Mesenchymal stem cell (in vitro differentiated cells and primary cell): ENCODE results near the gene LCN1.
A peak's percentile ranks its signal among the peaks of the same experiment; 100 is the strongest.

ENCODE experiments used
- DNase-seq: peaks from one replicate; pipeline ENCODE4 v3.0.0-alpha.2; 2013
- H2AFZ ChIP-seq: one replicate; pipeline ENCODE4 v1.6.1; 2013; ENCODE audit warnings: low read depth, mild to moderate bottlenecking, control low read depth, inconsistent platforms, low read length, moderate library complexity
- H2AK5ac ChIP-seq: 2 replicates; pipeline ENCODE4 v1.6.1; 2013; ENCODE audit warnings: low read length, moderate library complexity, mild to moderate bottlenecking, inconsistent platforms; ENCODE audit not compliant: severe bottlenecking
- H2BK120ac ChIP-seq: one replicate; pipeline ENCODE4 v1.6.1; 2013; ENCODE audit warnings: low read depth, mild to moderate bottlenecking, inconsistent platforms, low read length, moderate library complexity
- H2BK12ac ChIP-seq, 2 experiments: one replicate each; pipeline ENCODE4 v1.6.1; 2013; ENCODE audit warnings: inconsistent platforms in 2 of 2, low read length in 2 of 2, mild to moderate bottlenecking in 2 of 2, moderate library complexity in 2 of 2, control low read depth in 1 of 2
- H2BK15ac ChIP-seq: one replicate; pipeline ENCODE4 v1.6.1; 2013; ENCODE audit warnings: mild to moderate bottlenecking, low read depth, inconsistent platforms; ENCODE audit not compliant: poor library complexity, severe bottlenecking
- H2BK5ac ChIP-seq: 2 replicates; pipeline ENCODE4 v1.6.1; 2013; ENCODE audit warnings: low read depth, mild to moderate bottlenecking, low read length, control low read depth, inconsistent platforms; ENCODE audit not compliant: poor library complexity, severe bottlenecking
- H3K14ac ChIP-seq, 2 experiments: one replicate each; pipeline ENCODE4 v1.6.1; 2013; ENCODE audit warnings: inconsistent platforms in 2 of 2, low read length in 2 of 2, control low read depth in 1 of 2, mild to moderate bottlenecking in 1 of 2, moderate library complexity in 1 of 2
- H3K18ac ChIP-seq, 2 experiments: one replicate each; pipeline ENCODE4 v1.6.1; 2013; ENCODE audit warnings: inconsistent platforms in 2 of 2, low read length in 2 of 2, control low read depth in 1 of 2, low read depth in 1 of 2, mild to moderate bottlenecking in 1 of 2
- H3K23ac ChIP-seq, 2 experiments: one replicate each; pipeline ENCODE4 v1.6.1; 2013; ENCODE audit warnings: inconsistent platforms in 2 of 2, low read length in 2 of 2, mild to moderate bottlenecking in 2 of 2, moderate library complexity in 2 of 2, control low read depth in 1 of 2
- H3K27ac ChIP-seq: 2 replicates; pipeline ENCODE4 v1.5.1; 2013; ENCODE audit warnings: mild to moderate bottlenecking, moderate library complexity, low read length, control low read depth, inconsistent platforms; ENCODE audit not compliant: poor library complexity, severe bottlenecking
- H3K27me3 ChIP-seq, 2 experiments: 2 replicates each; pipeline versions ENCODE4 v1.6.1 to v1.7.0; 2013; ENCODE audit warnings: low read length in 2 of 2, mild to moderate bottlenecking in 2 of 2, moderate library complexity in 2 of 2, control low read depth in 1 of 2, inconsistent platforms in 1 of 2; ENCODE audit not compliant: control insufficient read depth in 1 of 2, insufficient read depth in 1 of 2
- H3K36me3 ChIP-seq, 2 experiments: 2 replicates each; pipeline versions ENCODE4 v1.6.1 to v1.7.0; 2013; ENCODE audit warnings: low read length in 2 of 2, control low read depth in 1 of 2, inconsistent platforms in 1 of 2, low read depth in 1 of 2, mild to moderate bottlenecking in 1 of 2; ENCODE audit not compliant: insufficient read depth in 2 of 2, control insufficient read depth in 1 of 2
- H3K4ac ChIP-seq, 2 experiments: one replicate each; pipeline ENCODE4 v1.6.1; 2013; ENCODE audit warnings: inconsistent platforms in 2 of 2, low read length in 2 of 2, mild to moderate bottlenecking in 2 of 2, moderate library complexity in 2 of 2, control low read depth in 1 of 2, low read depth in 1 of 2
- H3K4me1 ChIP-seq: 2 replicates; pipeline ENCODE4 v1.6.1; 2013; ENCODE audit warnings: low read depth, low read length, control low read depth; ENCODE audit not compliant: control insufficient read depth, insufficient read depth
- H3K4me2 ChIP-seq: 2 replicates; pipeline ENCODE4 v1.6.1; 2013; ENCODE audit warnings: low read length, mild to moderate bottlenecking, inconsistent platforms; ENCODE audit not compliant: poor library complexity, severe bottlenecking
- H3K4me3 ChIP-seq, 2 experiments: 2 replicates each; pipeline versions ENCODE4 v1.5.1 to v1.7.0; 2013; ENCODE audit warnings: low read length in 2 of 2, mild to moderate bottlenecking in 2 of 2, control low read depth in 1 of 2, low read depth in 1 of 2; ENCODE audit not compliant: insufficient read depth in 1 of 2
- H3K79me1 ChIP-seq: replicated peaks from 2 replicates; pipeline ENCODE4 v1.6.1; 2013; ENCODE audit warnings: mild to moderate bottlenecking, control low read depth, low read length, inconsistent platforms; ENCODE audit not compliant: poor library complexity, severe bottlenecking
- H3K9ac ChIP-seq: 2 replicates; pipeline ENCODE4 v1.7.0; 2013; ENCODE audit warnings: mild to moderate bottlenecking, low read length, moderate library complexity
- H3K9me3 ChIP-seq: 2 replicates; pipeline ENCODE4 v1.7.0; 2013; ENCODE audit warnings: mild to moderate bottlenecking, low read length; ENCODE audit not compliant: control insufficient read depth
- H4K8ac ChIP-seq: one replicate; pipeline ENCODE4 v1.6.1; 2013; ENCODE audit warnings: inconsistent platforms, mild to moderate bottlenecking, low read length, moderate library complexity
- H4K91ac ChIP-seq: one replicate; pipeline ENCODE4 v1.6.1; 2013; ENCODE audit warnings: mild to moderate bottlenecking, low read length, inconsistent platforms
- WGBS: methylation state at CpG from one replicate; pipeline ENCODE4 v1.1.7; 2013; ENCODE audit warnings: mixed read lengths; 5-methylcytosine and 5-hydroxymethylcytosine counted together

The LCN1 gene

GRCh38 chr9:135554718-135555117, 33.5 kb downstream of the LCN1 start:
- Histone ChIP-seq H3K36me3 (no peaks in the 10 kb centered on the region), H3K79me1 (no peaks in the 10 kb centered on the region), H3K9me3 (no peaks in the 10 kb centered on the region), H3K14ac (no peak overlapping the region), H3K9ac (no peak overlapping the region), H3K4me2 (no peak overlapping the region), H3K4ac (no peak overlapping the region), H3K27ac (no peak overlapping the region), H3K4me3 (no peak overlapping the region), H3K27me3 (peaks cover 0 to 28% of the 10 kb centered on the region in 2 experiments), H4K8ac (no peak overlapping the region), H2AFZ (no peak overlapping the region), H3K18ac (no peak overlapping the region), H4K91ac (no peak overlapping the region), H3K23ac (no peak overlapping the region), H3K4me1 (no peaks in the 10 kb centered on the region), H2BK12ac (no peak overlapping the region), H2AK5ac (no peak overlapping the region), H2BK5ac (no peak overlapping the region), H2BK15ac (no peak overlapping the region), H2BK120ac (no peak overlapping the region)
- DNase-seq = peak; percentile 36
- 63% methylated on average over 3 of the region's 4 CpGs for WGBS

- no peak overlapping the region for H2BK5ac ChIP-seq
- no peak overlapping the region for H4K8ac ChIP-seq
- no peak overlapping the region for H2BK120ac ChIP-seq
- peak; percentile 7 for DNase-seq
- no peaks in the 10 kb centered on the region for H3K36me3 ChIP-seq
- H3K4me1 ChIP-seq = no peaks in the 10 kb centered on the region
- no peak overlapping the region for H3K4ac ChIP-seq
- no peak overlapping the region for H3K4me2 ChIP-seq
- H3K23ac ChIP-seq = no peak overlapping the region
- H3K18ac ChIP-seq = no peak overlapping the region
- H2BK12ac ChIP-seq = no peak overlapping the region
- no peaks in the 10 kb centered on the region for H3K79me1 ChIP-seq
- no peak overlapping the region for H4K91ac ChIP-seq
- H3K9me3 ChIP-seq = no peaks in the 10 kb centered on the region
- no peak overlapping the region for H2BK15ac ChIP-seq
- H3K27me3 ChIP-seq = peaks cover 0 to 28% of the 10 kb centered on the region in 2 experiments
- H3K9ac ChIP-seq = no peak overlapping the region
- H2AFZ ChIP-seq = no peak overlapping the region
- H2AK5ac ChIP-seq = no peak overlapping the region
- H3K14ac ChIP-seq = no peak overlapping the region
- WGBS = 71% methylated on average over 5 of the region's 5 CpGs
- H3K27ac ChIP-seq = no peak overlapping the region
- H3K4me3 ChIP-seq = no peak overlapping the region
These were observed 34.0 kb downstream of the LCN1 start for GRCh38 chr9:135555203-135555602.

GRCh38 chr9:135555910-135556309, 34.7 kb downstream of the LCN1 start:
- Histone ChIP-seq H4K91ac (no peak overlapping the region), H2BK5ac (no peak overlapping the region), H3K23ac (no peak overlapping the region), H3K36me3 (no peaks in the 10 kb centered on the region), H3K9ac (no peak overlapping the region), H3K4me2 (no peak overlapping the region), H2AK5ac (no peak overlapping the region), H4K8ac (no peak overlapping the region), H3K18ac (no peak overlapping the region), H3K4me1 (no peaks in the 10 kb centered on the region), H2BK12ac (no peak overlapping the region), H3K4me3 (no peak overlapping the region), H3K14ac (no peak overlapping the region), H2BK120ac (no peak overlapping the region), H2AFZ (no peak overlapping the region), H3K79me1 (no peaks in the 10 kb centered on the region), H3K4ac (no peak overlapping the region), H3K9me3 (no peaks in the 10 kb centered on the region), H3K27me3 (peaks cover 0 to 21% of the 10 kb centered on the region in 2 experiments), H2BK15ac (no peak overlapping the region), H3K27ac (no peak overlapping the region)
- no peak for DNase-seq
- WGBS = 85% methylated on average over 16 of the region's 16 CpGs

GRCh38 chr9:135559606-135560005, 38.4 kb downstream of the LCN1 start:
- Histone ChIP-seq H3K4me3 (no peak overlapping the region), H3K27ac (no peak overlapping the region), H4K91ac (no peak overlapping the region), H3K36me3 (no peaks in the 10 kb centered on the region), H3K4me2 (no peak overlapping the region), H2BK15ac (no peak overlapping the region), H2BK120ac (no peak overlapping the region), H4K8ac (no peak overlapping the region), H2AFZ (no peak overlapping the region), H3K23ac (no peak overlapping the region), H3K9me3 (no peaks in the 10 kb centered on the region), H3K4me1 (no peaks in the 10 kb centered on the region), H3K27me3 (peaks cover 0 to 3% of the 10 kb centered on the region in 2 experiments), H3K14ac (no peak overlapping the region), H3K4ac (no peak overlapping the region), H3K79me1 (no peaks in the 10 kb centered on the region), H2AK5ac (no peak overlapping the region), H3K9ac (no peak overlapping the region), H2BK12ac (no peak overlapping the region), H3K18ac (no peak overlapping the region), H2BK5ac (no peak overlapping the region)
- 74% methylated on average over 10 of the region's 11 CpGs for WGBS
- DNase-seq = no peak
